GM19468 (cell line): ENCODE data around the gene CLDN15.
"Not testable (repeated sequence)": the region's sequence is repeated elsewhere in the genome, so short reads cannot be mapped to it uniquely, and the experiment has no call there.

ENCODE experiments used
- ATAC-seq: cut with Tn5 transposase; IDR thresholded peaks from one replicate; pipeline ENCODE4 v1.9.1; 2021; ENCODE audit warnings: mild to moderate bottlenecking, moderate library complexity, moderate number of reproducible peaks; ENCODE audit not compliant: unreplicated experiment; ENCODE audit errors: extremely low read depth

Gene CLDN15

GRCh38 chr7:101237206-101238067 is at the start of gene CLDN15:
Gene CLDN15, minus strand, starts transcription at chr7:101237802. Its CDS starts 221 bp downstream, at chr7:101237581.
- ATAC-seq, result no peak

- no peak for ATAC-seq
Observed at GRCh38 chr7:101287032-101287431, 49.4 kb upstream of the CLDN15 start.

GRCh38 chr7:101285880-101286279 is 48.3 kb upstream of the CLDN15 start:
- not testable (repeated sequence) for ATAC-seq

GRCh38 chr7:101285171-101285570 is 47.6 kb upstream of the CLDN15 start:
- ATAC-seq, result no peak

GRCh38 chr7:101280912-101281311 is 43.3 kb upstream of the CLDN15 start:
- ATAC-seq, result not testable (repeated sequence)

- no peak for ATAC-seq
Observed at GRCh38 chr7:101278461-101279292, 41.1 kb upstream of the CLDN15 start.

- ATAC-seq, result no peak
Observed at GRCh38 chr7:101277155-101277554, 39.6 kb upstream of the CLDN15 start.

- no peak for ATAC-seq
Observed at GRCh38 chr7:101273206-101273605, 35.6 kb upstream of the CLDN15 start.

- no peak for ATAC-seq
Observed at GRCh38 chr7:101271021-101271420, 33.4 kb upstream of the CLDN15 start.

GRCh38 chr7:101269664-101270063 is 32.1 kb upstream of the CLDN15 start:
- no peak for ATAC-seq

- ATAC-seq, result no peak
Observed at GRCh38 chr7:101265622-101266516, 28.3 kb upstream of the CLDN15 start.

- not testable (repeated sequence) for ATAC-seq
Observed at GRCh38 chr7:101264102-101264706, 26.6 kb upstream of the CLDN15 start.

GRCh38 chr7:101258243-101258731 is 20.7 kb upstream of the CLDN15 start:
- no peak for ATAC-seq

- no peak for ATAC-seq
Observed at GRCh38 chr7:101255796-101256195, 18.2 kb upstream of the CLDN15 start.

- ATAC-seq, result not testable (repeated sequence)
Observed at GRCh38 chr7:101253199-101253598, 15.6 kb upstream of the CLDN15 start.

GRCh38 chr7:101251871-101252659 is 14.5 kb upstream of the CLDN15 start:
- ATAC-seq, result peak; percentile 86

- no peak for ATAC-seq
Observed at GRCh38 chr7:101250324-101250723, 12.7 kb upstream of the CLDN15 start.

GRCh38 chr7:101248276-101248675 is 10.7 kb upstream of the CLDN15 start:
- ATAC-seq, result no peak
